Right renal pelvis (tissue), 4 donors: ENCODE measurements around the gene MAN1B1. TPM values are rescaled to one million over a fixed set of nuclear protein-coding genes. Genes with fewer than 3 reads are reported as not detected.
"Not testable (repeated sequence)": the region's sequence is repeated elsewhere in the genome, so short reads cannot be mapped to it uniquely, and the experiment has no call there.

ENCODE experiments used
- DNase-seq, 4 donors: peaks; one replicate each; pipeline ENCODE4 v3.0.0-alpha.2; 2013; ENCODE audit warnings: low read depth in 4 of 4, low spot score in 3 of 4, missing footprints in 1 of 4
- polyA plus RNA-seq, 4 donors: library from polyadenylated mRNA; unstranded; fragments of 120-200 nt; gene quantifications; one replicate each; pipeline ENCODE4 v1.2.1, GENCODE V29; 2013; ENCODE audit not compliant: insufficient read length in 4 of 4

The MAN1B1 gene
- polyA plus RNA-seq, 4 donors, result 46.4 to 62.2 (median 53.4) TPM

DNA sequence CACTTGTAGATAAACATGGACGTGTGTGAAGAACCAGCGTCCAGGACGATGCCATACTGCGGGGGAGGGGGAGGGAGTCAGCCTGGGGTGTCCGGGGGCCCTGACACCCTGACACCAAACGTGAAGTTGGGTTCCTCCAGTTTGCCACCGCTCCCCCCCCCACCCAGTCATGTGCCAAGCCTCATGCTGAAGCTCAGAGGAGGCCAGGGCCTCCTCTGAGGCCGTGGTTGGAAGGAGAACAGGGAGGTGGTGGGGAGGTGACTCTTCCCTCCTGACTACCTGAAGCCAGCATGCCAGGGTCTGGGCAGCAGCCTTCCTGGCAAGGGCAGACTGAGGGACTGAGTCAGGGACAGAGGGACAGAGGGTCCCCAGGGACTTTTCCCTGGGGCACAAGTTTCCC lies 34.5 kb upstream of the MAN1B1 start:
- DNase-seq, result no peak

DNA sequence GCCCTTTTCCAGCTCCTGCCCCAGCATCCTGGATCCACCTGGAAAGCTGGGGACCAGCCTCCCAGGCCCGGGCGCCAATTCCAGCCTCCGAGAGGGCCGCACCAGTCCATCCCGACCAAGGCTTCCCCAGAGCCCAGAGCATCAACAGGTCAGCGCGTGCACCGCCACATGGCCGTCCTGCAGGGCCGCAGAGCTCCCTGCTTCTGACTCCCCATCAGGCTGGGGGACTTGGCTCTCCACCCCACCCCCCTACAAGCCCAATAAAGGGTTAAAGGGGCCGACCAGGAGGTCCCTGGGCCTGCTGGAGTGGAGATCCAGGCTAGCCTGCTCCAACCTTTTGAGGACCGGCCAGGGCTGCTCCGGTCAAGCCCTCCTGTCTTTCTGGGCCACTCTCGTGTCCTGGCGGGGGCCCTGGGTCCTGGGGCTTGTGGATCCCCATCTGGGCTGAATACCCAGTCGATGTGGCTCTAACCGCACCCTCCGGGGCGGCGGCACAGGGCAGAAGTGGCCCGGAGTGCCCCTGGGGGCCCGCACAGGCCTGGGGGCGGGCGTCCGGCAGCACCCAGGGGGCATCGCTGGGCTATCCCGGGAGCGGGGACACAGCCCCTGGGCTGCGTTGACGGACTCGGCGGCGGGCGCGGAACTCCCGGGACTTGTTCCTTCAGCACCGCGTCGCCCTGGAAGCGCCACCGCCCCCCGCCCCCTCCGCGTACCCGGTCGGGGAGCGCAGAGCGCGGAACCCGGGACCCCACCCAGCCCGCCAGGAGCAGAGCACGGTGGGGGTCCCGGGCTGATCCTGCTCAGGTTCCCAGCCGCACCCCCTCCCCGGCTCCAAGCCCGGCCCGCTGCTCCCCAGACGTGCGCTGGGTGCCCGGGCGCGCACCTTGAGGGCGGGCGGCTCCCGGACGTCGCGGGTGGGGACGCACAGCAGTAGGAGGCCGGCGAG lies 33.5 kb upstream of the MAN1B1 start:
- DNase-seq, result no peak

DNA sequence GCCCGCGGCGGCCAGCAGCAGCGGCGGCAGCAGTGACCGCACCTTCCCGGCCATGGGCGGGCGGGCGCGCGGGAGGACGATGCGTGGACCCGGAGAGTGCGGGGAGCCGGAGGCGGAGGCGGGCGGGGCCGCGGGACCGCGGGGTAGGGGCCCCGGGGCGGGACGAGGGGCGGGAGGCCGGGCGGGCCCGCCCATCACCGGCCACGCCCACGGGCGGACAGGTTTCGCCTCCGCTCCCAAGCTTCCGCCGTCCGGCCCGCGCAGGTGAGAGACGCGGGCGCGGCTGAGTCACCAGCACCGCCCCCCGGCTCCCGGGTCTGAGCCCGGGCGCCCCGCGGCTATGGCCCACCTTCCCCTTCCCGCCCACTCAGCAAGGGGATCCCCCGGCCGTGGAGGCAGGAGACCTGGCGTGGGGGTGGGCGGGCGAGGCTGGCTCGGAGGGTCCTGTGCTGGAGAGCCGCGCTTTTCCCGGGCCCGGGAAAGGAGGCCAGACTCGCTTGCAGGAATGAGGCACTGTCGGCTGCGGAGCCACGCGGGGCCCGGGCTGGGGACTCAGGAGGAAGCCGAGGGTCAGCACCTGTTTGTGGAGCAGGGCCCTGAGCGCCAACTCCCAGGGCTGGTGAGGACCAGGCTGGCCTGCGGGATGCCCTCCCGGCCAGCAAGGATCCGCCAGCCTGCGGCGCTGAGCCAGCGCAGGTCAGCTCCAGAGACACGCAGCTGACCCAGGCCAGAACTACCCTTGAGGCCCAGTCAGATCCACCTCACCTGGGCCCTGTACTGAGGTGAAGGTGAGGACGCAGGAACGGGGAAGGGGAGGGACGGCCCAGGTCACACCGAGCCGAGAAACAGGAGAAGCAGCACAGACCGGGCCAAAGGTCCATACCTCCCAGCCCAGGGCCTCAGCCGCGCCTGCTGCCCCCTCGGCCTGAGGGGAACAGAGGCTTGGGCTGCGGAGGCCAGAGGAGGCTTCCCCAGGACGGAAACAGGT lies 32.5 kb upstream of the MAN1B1 start, which contains the start of gene ENTPD2:
Gene ENTPD2, minus strand, starts transcription at position 118 of the 988 bp plus-strand sequence. Its CDS starts 64 bp downstream, at position 54.
- DNase-seq, result no peak

DNA sequence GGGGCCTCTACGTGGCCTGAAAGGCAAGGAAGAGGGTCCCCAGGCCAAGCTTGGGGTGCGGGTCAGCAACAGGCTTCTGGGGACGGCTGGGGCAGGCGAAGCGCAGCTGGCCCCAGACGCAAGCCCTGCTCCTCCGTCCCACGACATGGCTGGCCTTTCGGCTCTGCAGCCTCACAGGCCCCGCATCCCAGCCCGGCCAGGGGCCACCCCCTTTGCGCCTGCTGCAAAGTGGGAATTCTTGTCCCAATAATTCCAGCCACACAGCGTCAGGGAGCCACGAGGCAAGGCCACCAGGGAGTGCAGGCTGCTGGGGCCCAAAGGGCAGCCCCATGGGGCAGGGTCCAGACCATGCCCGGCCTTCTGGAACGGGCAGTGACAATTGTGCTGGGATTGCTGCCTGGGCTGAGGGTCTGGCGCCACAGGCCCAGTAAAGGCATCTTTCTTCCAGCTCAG lies 31.8 kb upstream of the MAN1B1 start:
- DNase-seq, result no peak

DNA sequence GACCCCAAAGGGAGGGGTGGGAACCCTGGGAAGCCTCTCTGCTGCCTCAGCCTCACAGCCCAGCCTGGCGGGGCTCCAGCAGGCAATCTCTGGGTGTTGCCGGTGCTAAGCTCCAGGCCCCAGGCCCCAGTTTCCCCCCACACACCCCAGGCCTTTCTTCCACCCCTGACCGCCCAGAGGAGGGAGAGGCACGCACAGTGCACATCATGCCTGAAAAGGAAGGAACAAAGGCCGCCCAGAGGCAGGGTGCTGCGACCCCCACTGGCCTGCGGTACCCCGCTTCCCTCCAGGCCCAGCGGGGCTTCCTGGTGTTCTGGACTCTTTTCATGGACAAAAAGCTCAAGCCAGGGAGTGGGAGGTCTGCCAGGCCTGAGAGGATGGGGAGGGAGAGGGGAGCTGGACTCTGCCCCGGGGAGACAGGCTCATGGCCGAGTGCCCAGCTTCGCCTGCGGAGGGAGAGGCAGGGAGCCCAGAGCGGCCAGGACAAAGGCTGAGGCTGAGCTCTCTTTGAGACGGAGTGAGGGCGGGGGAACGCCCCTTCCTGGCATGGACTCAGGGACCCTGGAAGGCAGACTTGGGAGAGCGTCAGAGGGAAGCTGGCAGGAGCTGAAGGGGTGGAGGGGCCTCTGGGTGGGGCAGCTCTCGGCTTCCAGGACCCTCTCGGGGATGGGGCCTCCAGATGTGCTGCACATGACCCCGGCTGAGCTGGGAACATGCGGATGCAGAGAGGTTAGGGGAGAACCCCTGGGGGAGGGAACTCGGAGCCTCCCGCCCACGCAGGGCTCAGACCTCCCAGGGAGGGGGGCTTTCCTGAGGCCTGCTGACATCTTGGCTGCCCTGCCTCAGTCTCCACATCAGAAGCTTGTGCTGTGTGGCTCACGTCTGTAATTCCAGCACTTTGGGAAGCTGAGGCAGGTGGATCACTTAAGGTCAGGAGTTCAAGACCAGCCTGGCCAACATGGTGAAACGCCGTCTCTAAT lies 31.1 kb upstream of the MAN1B1 start:
- DNase-seq, result peak in 1 of 4 donors; percentile 63

DNA sequence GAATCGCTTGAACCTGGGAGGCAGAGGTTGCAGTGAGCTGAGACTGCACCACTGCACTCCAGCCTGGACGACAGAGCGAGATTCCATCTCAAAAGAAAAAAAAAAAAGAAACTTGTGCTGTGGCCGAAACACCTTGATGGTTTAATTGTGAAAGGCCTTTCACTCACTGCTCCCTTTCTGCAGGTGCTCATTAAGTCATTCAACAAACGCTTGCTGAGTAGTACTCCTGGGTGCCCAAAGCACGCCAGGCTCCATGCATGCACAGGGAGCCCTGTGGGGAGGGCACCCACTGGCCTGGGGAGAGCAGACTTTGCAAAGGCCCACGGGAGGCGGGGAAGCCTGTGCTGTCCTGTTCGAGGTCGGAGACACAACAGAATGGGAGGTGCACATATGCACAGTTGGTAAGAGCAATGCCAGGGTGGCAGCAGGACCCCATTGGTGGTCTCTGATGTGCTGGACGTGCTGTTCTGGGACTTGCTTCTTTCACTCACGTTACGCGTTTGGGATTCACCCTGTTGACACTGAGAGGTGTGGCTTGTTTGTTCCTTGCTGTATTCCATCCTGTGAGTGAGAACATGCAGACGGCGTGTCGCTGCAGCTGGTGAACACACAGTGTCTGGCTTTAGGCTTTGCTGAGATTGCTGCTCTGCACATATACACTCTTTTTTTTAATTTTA lies 29.9 kb upstream of the MAN1B1 start:
- DNase-seq, result no peak

DNA sequence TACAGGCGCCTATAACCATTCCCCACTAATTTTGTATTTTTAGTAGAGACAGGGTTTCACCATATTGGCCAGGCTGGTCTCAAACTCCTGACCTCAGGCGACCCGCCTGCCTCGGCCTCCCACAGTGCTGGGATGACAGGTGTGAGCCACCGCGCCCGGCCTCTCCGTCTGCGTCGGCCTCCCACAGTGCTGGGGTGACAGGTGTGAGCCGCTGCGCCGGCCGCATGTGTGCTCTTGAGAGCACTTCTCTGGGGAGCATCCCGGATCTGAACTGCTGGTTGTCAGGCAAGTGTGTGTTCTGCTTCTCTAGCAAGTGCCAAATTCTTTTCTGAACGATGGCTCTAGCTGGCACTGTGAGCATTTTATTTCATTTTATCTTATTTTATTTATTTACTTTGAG lies 29.2 kb upstream of the MAN1B1 start:
- DNase-seq, result no peak

DNA sequence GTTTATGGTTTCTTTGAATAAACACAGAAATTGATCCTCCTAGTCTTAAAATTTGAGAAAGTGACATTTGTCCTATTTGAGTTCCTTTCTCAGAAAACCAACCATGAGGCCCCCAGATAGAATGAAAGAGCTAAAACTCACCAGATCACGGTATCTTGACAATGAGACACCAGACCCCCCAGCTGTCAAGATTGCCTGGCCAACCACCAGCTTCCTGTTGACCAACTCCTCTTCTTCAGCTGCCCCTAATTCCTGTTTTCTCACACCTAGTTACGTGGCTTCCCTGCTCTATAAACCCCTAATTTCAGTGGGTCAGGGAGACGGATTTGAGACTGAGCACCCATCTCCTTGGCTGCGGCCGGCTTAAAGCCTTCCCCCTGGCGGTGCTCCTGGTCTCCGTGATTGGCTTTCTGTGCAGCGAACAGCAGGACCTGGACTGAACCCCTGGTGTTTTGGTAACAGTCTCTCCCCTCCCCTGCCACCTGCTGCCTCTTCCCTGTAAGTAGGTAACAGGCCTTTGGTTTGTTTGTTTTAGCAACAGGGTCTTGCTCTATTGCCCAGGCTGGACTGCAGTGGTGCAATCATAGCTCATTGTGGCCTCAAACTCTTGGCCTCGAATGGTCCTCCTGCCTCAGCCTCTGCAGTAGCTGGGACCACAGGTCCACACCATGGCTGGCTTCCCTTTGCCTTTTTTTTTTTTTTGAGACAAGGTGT lies 28.1 kb upstream of the MAN1B1 start:
- no peak for DNase-seq

DNA sequence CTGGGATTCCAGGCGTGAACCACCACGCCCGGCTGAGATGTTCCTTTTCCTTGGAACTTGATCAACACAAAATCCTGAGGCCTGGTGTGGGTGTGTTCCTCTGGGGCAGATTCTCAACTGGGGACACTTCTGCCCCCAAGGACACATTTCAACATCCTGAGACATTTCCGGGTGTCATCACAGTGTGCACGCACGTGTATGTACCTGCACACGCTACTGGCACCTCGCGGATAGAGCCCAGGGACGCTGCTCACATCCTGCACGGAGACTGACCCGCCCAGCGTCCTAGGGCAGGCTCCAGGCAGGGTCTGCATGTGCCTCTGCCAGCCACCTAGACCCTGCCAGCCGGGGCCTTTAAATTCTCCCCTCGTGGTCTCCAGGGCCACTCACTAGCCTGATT lies 24.4 kb upstream of the MAN1B1 start:
- no peak for DNase-seq

DNA sequence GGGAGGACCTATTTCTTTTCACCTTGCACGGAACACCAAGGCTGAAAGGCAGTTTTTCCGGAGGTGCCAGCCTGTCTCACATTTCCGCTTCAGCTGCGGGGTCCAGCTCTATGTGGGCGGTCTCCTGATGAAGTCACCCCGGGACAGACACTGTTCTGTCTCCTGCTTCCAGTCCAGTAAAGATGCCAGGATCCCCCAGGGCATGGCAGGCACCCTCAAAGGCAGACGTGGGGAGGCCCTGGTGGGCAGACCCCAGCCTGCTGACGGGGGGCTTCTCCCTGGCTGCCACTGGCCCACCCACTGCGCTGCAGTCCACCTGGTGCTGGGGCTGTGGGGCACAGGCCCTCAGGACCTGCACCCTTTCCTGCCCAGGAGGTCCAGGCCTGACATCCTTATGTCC lies 24.0 kb upstream of the MAN1B1 start:
- not testable (repeated sequence) for DNase-seq

DNA sequence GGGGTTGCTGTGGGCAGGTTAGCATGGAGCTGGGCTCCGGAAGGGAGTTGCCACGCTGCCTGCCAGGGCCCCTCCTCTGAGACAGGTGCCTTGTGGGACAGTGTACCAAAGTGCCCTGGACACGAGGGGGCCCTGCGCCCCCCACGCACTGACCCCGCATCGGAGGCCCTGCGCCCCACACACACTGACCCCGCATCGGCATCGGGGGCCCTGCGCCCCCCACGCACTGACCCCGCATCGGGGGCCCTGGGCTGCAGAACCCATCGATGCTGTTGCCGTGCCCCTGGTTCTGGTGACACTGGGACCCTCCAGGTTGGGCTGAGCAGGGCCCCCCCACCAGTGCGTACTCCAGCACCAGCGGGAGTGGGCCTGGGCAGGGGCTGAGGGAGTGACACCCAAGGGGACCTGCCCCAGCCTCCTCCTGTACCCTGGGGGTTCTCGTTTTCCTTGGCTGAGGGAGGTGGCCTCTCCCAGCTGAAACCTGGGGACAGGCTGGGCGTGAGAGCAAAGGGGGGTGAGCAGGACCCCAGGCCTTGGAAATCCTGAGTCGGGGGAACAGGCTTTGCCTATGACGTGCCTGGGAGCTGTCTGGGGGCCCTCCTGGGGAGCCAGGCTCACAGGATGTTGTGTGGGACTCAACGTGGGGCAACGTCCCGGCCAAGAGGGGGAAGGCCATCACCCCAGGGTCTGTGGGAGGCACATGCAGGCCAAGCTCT lies 23.3 kb upstream of the MAN1B1 start:
- no peak for DNase-seq

DNA sequence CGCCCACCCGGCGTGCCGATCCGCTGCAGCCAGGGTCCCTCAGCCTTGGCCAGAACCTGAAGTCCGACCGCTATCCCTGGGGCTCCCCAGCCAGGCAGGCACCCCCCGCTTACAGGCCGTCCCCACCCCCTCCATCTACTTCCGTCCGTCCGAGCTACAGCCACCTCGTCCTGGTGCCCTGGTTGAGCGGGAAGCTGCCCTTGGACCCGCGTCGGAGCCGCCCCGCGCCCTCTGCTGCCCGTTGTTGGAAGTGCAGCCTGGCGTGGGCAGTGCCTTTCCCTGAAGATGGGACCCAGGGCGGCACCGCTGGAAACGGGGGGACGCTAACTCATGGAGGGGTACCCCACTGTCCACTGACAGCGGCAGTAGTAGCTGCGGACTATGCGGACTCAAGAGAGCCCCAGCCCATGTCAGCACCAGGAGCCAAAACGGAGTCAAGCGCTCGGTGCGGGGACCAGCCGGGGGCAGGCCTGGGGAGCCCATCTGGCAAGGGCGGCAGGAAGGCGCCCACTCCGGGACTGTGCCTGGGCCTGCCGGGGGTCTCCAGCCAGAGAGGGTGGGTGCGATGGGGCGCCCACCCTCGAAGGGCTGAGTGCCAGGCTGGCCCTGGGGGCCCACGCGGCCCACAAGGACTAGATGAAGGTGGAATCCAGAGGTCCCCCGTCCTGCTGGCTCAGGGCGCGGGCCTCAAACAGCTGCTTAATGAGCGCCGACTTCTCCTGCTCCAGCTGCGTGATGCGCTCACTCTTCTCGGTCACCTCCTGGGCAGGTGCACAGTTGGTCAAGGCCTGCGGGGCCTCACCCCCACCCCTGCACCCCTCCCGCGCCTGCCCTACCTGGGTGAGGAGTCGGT lies 22.5 kb upstream of the MAN1B1 start:
- DNase-seq, result no peak

DNA sequence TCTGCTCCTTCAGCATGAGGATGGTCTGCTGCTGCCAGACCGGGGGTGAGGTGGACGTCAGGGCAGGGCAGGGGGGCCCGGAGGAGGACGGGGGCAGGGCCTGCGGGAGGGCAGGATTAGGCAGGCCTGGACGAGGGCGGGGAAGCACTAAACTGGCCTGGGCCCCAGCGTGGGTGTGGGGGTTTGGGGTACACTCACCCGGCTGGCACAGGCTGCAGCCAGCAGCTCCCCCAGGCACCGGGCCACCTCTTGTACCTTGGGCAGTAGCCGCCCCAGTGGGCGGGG lies 22.0 kb upstream of the MAN1B1 start:
- DNase-seq, result no peak

DNA sequence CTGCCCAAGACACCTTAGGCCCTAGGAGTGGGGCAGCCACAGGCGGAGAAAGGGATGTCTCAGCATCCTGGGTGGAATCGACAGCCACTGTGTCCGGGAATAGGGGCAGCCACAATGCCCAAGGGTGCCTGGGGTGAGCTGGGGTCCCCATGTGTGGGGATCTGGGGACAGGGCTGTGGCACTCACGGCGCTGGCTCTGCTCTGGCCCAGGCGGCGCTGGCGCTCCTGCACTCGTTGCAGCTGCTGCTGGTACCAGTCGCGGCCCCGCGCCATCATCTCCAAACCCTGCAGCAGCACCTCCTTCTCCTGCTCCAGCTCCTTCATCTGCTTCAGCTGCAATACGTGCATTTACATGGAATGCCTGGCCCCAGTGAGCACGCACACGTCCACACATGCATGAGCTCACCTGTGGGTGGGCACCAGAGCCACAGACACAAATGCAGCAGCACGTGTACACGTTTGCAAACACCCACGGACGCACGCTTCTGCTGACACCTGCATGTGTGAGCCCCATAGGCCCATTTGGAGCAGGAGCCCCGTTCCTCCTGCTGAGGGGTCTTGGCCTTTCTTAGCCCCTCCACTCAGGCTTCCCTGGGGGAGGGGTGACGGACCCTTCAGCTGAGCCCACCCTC lies 21.3 kb upstream of the MAN1B1 start:
- no peak for DNase-seq

DNA sequence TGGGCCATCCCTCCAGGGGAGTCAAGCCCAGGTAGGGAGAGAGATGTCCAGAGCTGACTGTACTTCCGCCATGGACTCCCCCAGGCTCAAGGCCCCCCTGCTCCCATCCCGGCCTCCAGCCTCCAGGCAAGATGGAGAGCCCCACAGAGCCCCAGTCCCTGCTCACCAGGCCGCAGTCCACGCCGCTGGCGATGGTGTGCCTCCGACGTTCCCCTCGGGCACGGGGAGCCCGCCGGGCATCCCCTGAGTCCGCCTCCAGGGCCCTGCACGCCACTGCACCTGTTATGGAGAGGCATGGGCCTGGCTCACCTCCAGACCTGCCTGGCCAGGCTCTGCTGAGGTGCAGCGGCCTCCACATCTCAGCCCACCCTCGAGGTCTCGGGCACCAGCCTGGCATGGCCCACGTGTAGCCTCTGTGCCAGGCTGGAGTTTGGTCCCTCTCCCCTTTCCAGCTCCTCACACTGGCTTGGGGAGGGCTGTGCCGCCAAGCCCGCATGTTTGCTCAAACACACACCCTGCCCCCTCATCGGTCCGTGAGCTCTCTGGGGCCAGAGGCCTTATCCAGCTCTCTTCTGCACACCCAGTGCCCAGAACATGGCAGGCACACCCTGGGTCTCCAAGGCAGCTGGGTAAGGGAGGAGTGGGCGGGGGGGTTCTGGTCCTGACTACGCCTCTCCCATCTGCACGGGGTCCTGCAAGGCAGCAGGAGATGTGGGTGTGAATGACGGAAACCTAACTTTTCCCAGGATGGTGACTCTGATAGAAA lies 20.5 kb upstream of the MAN1B1 start:
- DNase-seq, result no peak

DNA sequence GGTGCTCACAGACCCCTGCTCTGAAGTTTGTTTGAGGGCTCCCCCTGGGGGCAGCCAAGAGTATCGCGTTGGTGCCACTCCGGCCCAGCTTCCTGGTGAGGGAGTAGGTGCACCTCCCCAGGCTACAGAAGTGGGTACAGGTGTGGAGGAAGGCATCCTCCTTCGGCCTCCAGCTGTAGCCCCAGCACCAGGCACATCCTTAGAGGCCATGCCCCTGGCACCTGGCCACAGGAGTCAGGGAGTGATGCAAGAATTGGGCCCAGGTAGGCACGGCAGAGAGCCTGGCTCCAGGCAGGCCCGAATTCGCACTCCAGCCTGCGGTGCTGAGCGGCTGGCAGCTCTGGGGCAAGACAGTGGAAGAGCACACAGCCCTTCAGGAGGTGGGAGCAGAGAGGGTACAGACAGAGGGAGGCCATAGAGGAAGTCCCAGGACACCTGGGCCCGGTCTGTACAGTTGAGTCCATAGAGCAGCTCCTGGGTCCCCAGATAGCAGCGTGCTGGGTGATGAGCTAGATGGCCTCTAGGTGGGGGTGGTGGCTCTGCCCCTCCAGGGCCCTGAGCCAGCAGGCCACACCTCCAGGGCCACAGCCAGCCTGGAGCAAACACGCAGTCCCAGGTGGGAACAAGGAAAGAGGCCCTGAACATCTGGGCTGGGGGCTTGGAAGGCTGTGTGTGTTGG lies 18.8 kb upstream of the MAN1B1 start:
- no peak for DNase-seq
